ENCODE data around the gene NECAB3. TPM values are rescaled to one million over a fixed set of nuclear protein-coding genes. Genes with fewer than 3 reads are reported as not detected.
A peak's percentile ranks its signal among the peaks of the same experiment; 100 is the strongest.

Gene NECAB3
- total RNA-seq, 1 experiment from 2014 or later, result 46.4 TPM

DNA sequence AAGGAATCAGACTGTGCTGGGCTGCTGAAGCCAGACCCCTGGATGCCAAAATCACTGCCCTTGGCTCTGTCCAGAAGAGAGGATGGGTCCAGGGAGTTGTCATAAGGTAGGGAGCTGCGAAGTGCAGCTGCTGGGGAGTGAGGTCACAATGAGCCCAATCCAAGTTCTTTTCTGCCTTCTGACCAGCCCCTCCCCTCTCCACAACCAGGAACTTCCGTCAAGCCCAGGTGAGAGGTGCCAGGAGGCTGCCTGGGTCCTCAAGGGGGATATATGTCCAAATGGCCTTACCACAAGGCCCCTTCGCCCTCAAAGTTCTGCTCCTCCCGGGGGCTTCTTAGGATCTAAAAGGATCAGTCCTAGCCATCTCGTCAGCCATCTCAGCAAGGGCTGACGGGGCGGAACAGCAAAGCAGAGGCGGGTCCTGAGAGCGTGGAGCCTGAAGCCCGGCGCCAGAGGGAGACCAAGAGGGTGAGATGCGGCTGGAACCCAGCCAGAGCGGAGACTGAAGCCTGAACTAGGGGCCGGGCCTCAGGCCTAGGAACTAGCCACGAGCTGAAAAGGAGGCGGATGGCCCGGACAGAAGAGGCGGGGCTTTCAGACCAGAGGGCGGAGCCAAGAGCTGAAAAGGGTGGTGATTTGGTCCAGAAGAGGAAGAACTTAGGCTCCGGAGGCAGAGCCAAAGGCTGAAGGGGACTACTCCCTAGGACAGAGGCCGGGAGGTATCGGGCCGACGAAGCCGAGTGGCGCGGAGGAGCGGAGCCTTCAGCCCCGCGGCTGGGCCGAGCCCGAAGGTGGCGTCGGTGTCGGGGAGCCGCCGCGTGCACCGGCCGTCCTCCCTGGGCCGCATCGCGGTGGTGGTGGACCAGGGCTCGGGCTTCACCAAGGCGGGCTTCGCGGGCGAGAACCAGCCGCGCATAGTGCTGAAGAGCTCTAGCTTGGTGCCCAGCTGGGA is 7.7 kb downstream of the NECAB3 start, which contains the start of gene ACTL10:
TSS of gene ACTL10 (plus strand) at position 651 of the 952 bp plus-strand sequence. CDS start 555 bp downstream, outside the sequence.
- H3K27me3 ChIP-seq (ENCODE audit: control insufficient read depth, insufficient read depth, low read length), result no peaks in the 10 kb centered on the region
- POLR2A ChIA-PET, result interaction anchor here (0.6 kb wide), 1 partner anchor 18 kb away, joined by 3 read pairs; no protein-coding TSS in a partner anchor
- TF ChIP-seq, protein P1, sequence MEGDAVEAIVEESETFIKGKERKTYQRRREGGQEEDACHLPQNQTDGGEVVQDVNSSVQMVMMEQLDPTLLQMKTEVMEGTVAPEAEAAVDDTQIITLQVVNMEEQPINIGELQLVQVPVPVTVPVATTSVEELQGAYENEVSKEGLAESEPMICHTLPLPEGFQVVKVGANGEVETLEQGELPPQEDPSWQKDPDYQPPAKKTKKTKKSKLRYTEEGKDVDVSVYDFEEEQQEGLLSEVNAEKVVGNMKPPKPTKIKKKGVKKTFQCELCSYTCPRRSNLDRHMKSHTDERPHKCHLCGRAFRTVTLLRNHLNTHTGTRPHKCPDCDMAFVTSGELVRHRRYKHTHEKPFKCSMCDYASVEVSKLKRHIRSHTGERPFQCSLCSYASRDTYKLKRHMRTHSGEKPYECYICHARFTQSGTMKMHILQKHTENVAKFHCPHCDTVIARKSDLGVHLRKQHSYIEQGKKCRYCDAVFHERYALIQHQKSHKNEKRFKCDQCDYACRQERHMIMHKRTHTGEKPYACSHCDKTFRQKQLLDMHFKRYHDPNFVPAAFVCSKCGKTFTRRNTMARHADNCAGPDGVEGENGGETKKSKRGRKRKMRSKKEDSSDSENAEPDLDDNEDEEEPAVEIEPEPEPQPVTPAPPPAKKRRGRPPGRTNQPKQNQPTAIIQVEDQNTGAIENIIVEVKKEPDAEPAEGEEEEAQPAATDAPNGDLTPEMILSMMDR (IDR thresholded peaks at IDR 0.05), result no peak
- TF ChIP-seq SIN3A (IDR thresholded peaks at IDR 0.05; ENCODE audit: borderline replicate concordance, insufficient read depth, low read depth, low read length) (no peak), POLR2AphosphoS5 (IDR thresholded peaks at IDR 0.05; ENCODE audit: low read depth, low read length) (no peak), TCF7L2 (IDR thresholded peaks at IDR 0.05; ENCODE audit: low read depth, low read length) (no peak)
- TF ChIP-seq, protein P2, sequence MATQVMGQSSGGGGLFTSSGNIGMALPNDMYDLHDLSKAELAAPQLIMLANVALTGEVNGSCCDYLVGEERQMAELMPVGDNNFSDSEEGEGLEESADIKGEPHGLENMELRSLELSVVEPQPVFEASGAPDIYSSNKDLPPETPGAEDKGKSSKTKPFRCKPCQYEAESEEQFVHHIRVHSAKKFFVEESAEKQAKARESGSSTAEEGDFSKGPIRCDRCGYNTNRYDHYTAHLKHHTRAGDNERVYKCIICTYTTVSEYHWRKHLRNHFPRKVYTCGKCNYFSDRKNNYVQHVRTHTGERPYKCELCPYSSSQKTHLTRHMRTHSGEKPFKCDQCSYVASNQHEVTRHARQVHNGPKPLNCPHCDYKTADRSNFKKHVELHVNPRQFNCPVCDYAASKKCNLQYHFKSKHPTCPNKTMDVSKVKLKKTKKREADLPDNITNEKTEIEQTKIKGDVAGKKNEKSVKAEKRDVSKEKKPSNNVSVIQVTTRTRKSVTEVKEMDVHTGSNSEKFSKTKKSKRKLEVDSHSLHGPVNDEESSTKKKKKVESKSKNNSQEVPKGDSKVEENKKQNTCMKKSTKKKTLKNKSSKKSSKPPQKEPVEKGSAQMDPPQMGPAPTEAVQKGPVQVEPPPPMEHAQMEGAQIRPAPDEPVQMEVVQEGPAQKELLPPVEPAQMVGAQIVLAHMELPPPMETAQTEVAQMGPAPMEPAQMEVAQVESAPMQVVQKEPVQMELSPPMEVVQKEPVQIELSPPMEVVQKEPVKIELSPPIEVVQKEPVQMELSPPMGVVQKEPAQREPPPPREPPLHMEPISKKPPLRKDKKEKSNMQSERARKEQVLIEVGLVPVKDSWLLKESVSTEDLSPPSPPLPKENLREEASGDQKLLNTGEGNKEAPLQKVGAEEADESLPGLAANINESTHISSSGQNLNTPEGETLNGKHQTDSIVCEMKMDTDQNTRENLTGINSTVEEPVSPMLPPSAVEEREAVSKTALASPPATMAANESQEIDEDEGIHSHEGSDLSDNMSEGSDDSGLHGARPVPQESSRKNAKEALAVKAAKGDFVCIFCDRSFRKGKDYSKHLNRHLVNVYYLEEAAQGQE (IDR thresholded peaks at IDR 0.05; ENCODE audit: insufficient read depth in 1 of 2, low read depth in 2 of 2, low read length in 1 of 2), result no peak
- no peak for DNase-seq (ENCODE audit: low read depth, low spot score)
- intact Hi-C loops (cut with micrococcal nuclease; ENCODE audit: unreplicated experiment), result no loop called here
- in situ Hi-C loops (cut with HindIII; ENCODE audit: low pct_unique_long_range_greater_than_20kb, low sequenced_read_pairs), result no loop called here
- H3K4me3 ChIP-seq (ENCODE audit: low read depth in 2 of 2, low read length in 2 of 2), result peak within 1 kb of the TSS in 1 of 2 experiments; percentile 7; a peak in 1 of 4 replicates
- ATAC-seq, result no peak
- H3K4me1 ChIP-seq (ENCODE audit: control insufficient read depth, insufficient read depth, low read length), result peaks cover 14% of the 10 kb centered on the region
- H3K9me3 ChIP-seq (ENCODE audit: control insufficient read depth, insufficient read depth, low read depth, low read length), result no peaks in the 10 kb centered on the region
- CTCF ChIA-PET, result interaction anchor here (0.5 kb wide), 1 partner anchor 461 kb away, joined by 3 read pairs; no protein-coding TSS in a partner anchor
- BruUV-seq (replicated peaks), result no TSS peak
- no peaks in the 10 kb centered on the region for H3K36me3 ChIP-seq (ENCODE audit: control insufficient read depth, insufficient read depth, low read length)
- no peak within 1 kb of the TSS for H3K27ac ChIP-seq (ENCODE audit: low read length)

DNA sequence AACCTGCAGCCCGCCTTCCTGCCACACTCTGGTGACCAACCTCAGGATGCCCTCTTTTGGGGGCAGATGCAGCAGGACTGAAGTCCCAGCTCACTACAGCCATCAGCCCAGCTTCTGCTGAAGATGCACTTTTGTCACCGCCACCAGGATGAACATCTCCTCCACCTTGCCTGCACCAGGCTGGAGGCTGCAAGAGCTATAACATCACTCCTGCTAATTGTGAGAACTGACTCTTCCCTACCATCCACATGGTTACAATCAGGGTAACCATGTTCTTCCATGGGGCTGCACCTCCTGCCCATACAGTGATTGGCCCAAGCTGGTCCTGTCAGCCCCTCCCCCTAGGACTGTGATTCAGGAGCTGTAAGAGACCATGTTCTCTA is 9.5 kb downstream of the NECAB3 start:
- peaks cover 14% of the 10 kb centered on the region for H3K4me1 ChIP-seq (ENCODE audit: control insufficient read depth, insufficient read depth, low read length)
- no peak for DNase-seq (ENCODE audit: low read depth, low spot score)
- ChIA-PET CTCF (no interaction called here), POLR2A (interaction anchor here (0.5 kb wide), 1 partner anchor 17 kb away, joined by 3 read pairs; no protein-coding TSS in a partner anchor)
- TF ChIP-seq POLR2AphosphoS5 (IDR thresholded peaks at IDR 0.05; ENCODE audit: low read depth, low read length), result no peak
- TF ChIP-seq, protein P1 (IDR thresholded peaks at IDR 0.05), result no peak
- TF ChIP-seq, protein P2 (IDR thresholded peaks at IDR 0.05; ENCODE audit: insufficient read depth in 1 of 2, low read depth in 2 of 2, low read length in 1 of 2), result no peak
- no peak for TF ChIP-seq SIN3A (IDR thresholded peaks at IDR 0.05; ENCODE audit: borderline replicate concordance, insufficient read depth, low read depth, low read length)
- no peak for TF ChIP-seq TCF7L2 (IDR thresholded peaks at IDR 0.05; ENCODE audit: low read depth, low read length)
- no TSS peak for BruUV-seq (replicated peaks)
- H3K27me3 ChIP-seq (ENCODE audit: control insufficient read depth, insufficient read depth, low read length), result no peaks in the 10 kb centered on the region
- no peak overlapping the region for H3K4me3 ChIP-seq (ENCODE audit: low read depth in 2 of 2, low read length in 2 of 2)
- in situ Hi-C loops (cut with HindIII; ENCODE audit: low pct_unique_long_range_greater_than_20kb, low sequenced_read_pairs) (no loop called here), intact Hi-C loops (cut with micrococcal nuclease; ENCODE audit: unreplicated experiment) (no loop called here)
- no peaks in the 10 kb centered on the region for H3K9me3 ChIP-seq (ENCODE audit: control insufficient read depth, insufficient read depth, low read depth, low read length)
- H3K36me3 ChIP-seq (ENCODE audit: control insufficient read depth, insufficient read depth, low read length), result no peaks in the 10 kb centered on the region
- H3K27ac ChIP-seq (ENCODE audit: low read length), result no peak overlapping the region; the same call in 1 of the 2 replicates
- ATAC-seq, result 0 out of 2 replicates have a peak, but pooled peaks have one; percentile 5

All from Panc1 (cell line).